SK-N-SH treated with all-trans-retinoic acid at 6 μM for 48 hours (cell line): Measurements from ENCODE around the gene CYB561.

ENCODE experiments used
- ATAC-seq: fragments of 200-7000 bp; cut with Tn5 transposase; 3 replicates; pipeline ENCODE4 v1.9.1; 2020; ENCODE audit warnings: mild to moderate bottlenecking, moderate library complexity
- ARNTL ChIP-seq: fragments of 450-650 bp; formaldehyde crosslinking; IDR thresholded peaks from 2 replicates; pipeline ENCODE4 v1.5.0; 2020; ENCODE audit warnings: low read depth, mild to moderate bottlenecking, moderate library complexity, borderline replicate concordance
- BACH2 ChIP-seq: fragments of 250-450 bp; sonication (Bioruptor Pico); IDR thresholded peaks from 2 replicates; pipeline ENCODE4 v1.9.0; 2021; ENCODE audit warnings: mild to moderate bottlenecking, borderline replicate concordance
- CSDC2 ChIP-seq: fragments of 250-450 bp; sonication (Bioruptor Pico); IDR thresholded peaks from 2 replicates; pipeline ENCODE4 v1.5.0; 2020; ENCODE audit warnings: mild to moderate bottlenecking, moderate library complexity
- ESRRG ChIP-seq: fragments of 250-450 bp; sonication (Bioruptor Pico); IDR thresholded peaks from 2 replicates; pipeline ENCODE4 v1.6.1; 2021; ENCODE audit warnings: mild to moderate bottlenecking
- GLIS3 ChIP-seq: fragments of 250-450 bp; sonication (Bioruptor Pico); IDR thresholded peaks from 2 replicates; pipeline ENCODE4 v1.5.0; 2020; ENCODE audit warnings: mild to moderate bottlenecking, moderate library complexity
- ISL1 ChIP-seq: fragments of 250-450 bp; sonication (Bioruptor Pico); IDR thresholded peaks from 2 replicates; pipeline ENCODE4 v2.1.2; 2022; ENCODE audit warnings: mild to moderate bottlenecking, moderate library complexity
- OSR1 ChIP-seq: fragments of 250-450 bp; sonication (Bioruptor Pico); IDR thresholded peaks from 2 replicates; pipeline ENCODE4 v1.8.0; 2022; ENCODE audit warnings: moderate library complexity, mild to moderate bottlenecking, inconsistent platforms
- PPARA ChIP-seq: fragments of 250-450 bp; sonication (Bioruptor Pico); IDR thresholded peaks from 2 replicates; pipeline ENCODE4 v1.5.0; 2020; ENCODE audit warnings: mild to moderate bottlenecking, borderline replicate concordance
- RARB ChIP-seq: fragments of 250-450 bp; sonication (Bioruptor Pico); IDR thresholded peaks from 2 replicates; pipeline ENCODE4 v1.8.0; 2021; ENCODE audit warnings: mild to moderate bottlenecking, moderate library complexity
- SNAI2 ChIP-seq: fragments of 250-450 bp; sonication (Bioruptor Pico); IDR thresholded peaks from 2 replicates; pipeline ENCODE4 v1.5.0; 2020; ENCODE audit warnings: mild to moderate bottlenecking, moderate library complexity
- TCF4 ChIP-seq: fragments of 250-450 bp; sonication (Bioruptor Pico); IDR thresholded peaks from 2 replicates; pipeline ENCODE4 v1.8.0; 2021; ENCODE audit warnings: mild to moderate bottlenecking, moderate library complexity, borderline replicate concordance
- TOX ChIP-seq: fragments of 250-450 bp; sonication (Bioruptor Pico); IDR thresholded peaks from 2 replicates; pipeline ENCODE4 v1.8.0; 2021; ENCODE audit warnings: mild to moderate bottlenecking, moderate library complexity, borderline replicate concordance
- ZC3H10 ChIP-seq: fragments of 250-450 bp; sonication (Bioruptor Pico); IDR thresholded peaks from 2 replicates; pipeline ENCODE4 v1.5.1; 2021; ENCODE audit warnings: mild to moderate bottlenecking, moderate library complexity
- ZFP3 ChIP-seq: fragments of 250-450 bp; sonication (Bioruptor Pico); IDR thresholded peaks from 2 replicates; pipeline ENCODE4 v1.5.0; 2020; ENCODE audit warnings: mild to moderate bottlenecking, moderate library complexity
- ZFP30 ChIP-seq: fragments of 450-650 bp; formaldehyde crosslinking; IDR thresholded peaks from 2 replicates; pipeline ENCODE4 v1.5.0; 2022; ENCODE audit warnings: mild to moderate bottlenecking, moderate library complexity
- ZNF70 ChIP-seq: fragments of 450-650 bp; formaldehyde crosslinking; IDR thresholded peaks from 2 replicates; pipeline ENCODE4 v1.5.0; 2020; ENCODE audit warnings: mild to moderate bottlenecking, moderate library complexity
- TF ChIP-seq, protein P1 (sequence below): fragments of 250-450 bp; sonication (Bioruptor Pico); IDR thresholded peaks from 2 replicates; pipeline ENCODE4 v1.5.1; 2021; ENCODE audit warnings: mild to moderate bottlenecking, moderate library complexity
- TF ChIP-seq, protein P2 (sequence below): fragments of 250-450 bp; sonication (Bioruptor Pico); IDR thresholded peaks from 2 replicates; pipeline ENCODE4 v1.8.0; 2021; ENCODE audit warnings: low read depth, mild to moderate bottlenecking, moderate library complexity, borderline replicate concordance
- TF ChIP-seq, protein P3 (sequence below): fragments of 250-450 bp; sonication (Bioruptor Pico); IDR thresholded peaks from 2 replicates; pipeline ENCODE4 v1.5.1; 2020; ENCODE audit warnings: low read depth, mild to moderate bottlenecking, moderate library complexity
- TF ChIP-seq, protein P4 (sequence below): fragments of 250-450 bp; sonication (Bioruptor Pico); IDR thresholded peaks from 2 replicates; pipeline ENCODE4 v1.8.0; 2020; ENCODE audit warnings: mild to moderate bottlenecking, moderate library complexity, borderline replicate concordance
- TF ChIP-seq, protein P5 (sequence below): fragments of 250-450 bp; sonication (Bioruptor Pico); IDR thresholded peaks from 2 replicates; pipeline ENCODE4 v1.5.0; 2020; ENCODE audit warnings: mild to moderate bottlenecking, moderate library complexity

Gene CYB561

DNA sequence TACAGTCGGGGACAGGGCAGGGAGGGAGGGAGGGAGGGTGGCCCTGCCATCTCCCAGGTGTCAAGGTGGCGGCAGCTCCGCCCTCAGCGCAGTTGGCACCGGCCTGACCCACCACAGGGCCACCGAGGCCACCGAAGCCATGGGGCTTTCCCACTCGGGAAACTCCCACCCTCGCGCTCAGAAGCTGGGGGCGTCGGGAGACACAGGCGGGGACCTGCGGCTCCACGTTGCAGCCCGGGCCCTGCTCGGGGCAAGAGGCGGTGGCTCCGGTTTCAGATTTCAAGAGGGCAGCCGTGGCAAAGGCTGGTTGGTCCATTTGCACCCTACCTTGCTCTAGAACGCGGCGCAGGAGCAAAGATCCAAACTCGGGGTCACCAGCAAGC is 544 bp downstream of the CYB561 start:
- TF ChIP-seq ISL1 (CRISPR knock-in tag) (no peak), RARB (CRISPR knock-in tag) (no peak), SNAI2 (no peak), OSR1 (no peak)
- TF ChIP-seq, protein P1, sequence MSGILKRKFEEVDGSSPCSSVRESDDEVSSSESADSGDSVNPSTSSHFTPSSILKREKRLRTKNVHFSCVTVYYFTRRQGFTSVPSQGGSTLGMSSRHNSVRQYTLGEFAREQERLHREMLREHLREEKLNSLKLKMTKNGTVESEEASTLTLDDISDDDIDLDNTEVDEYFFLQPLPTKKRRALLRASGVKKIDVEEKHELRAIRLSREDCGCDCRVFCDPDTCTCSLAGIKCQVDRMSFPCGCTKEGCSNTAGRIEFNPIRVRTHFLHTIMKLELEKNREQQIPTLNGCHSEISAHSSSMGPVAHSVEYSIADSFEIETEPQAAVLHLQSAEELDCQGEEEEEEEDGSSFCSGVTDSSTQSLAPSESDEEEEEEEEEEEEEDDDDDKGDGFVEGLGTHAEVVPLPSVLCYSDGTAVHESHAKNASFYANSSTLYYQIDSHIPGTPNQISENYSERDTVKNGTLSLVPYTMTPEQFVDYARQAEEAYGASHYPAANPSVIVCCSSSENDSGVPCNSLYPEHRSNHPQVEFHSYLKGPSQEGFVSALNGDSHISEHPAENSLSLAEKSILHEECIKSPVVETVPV (CRISPR knock-in tag) = no peak
- TF ChIP-seq, protein P2, sequence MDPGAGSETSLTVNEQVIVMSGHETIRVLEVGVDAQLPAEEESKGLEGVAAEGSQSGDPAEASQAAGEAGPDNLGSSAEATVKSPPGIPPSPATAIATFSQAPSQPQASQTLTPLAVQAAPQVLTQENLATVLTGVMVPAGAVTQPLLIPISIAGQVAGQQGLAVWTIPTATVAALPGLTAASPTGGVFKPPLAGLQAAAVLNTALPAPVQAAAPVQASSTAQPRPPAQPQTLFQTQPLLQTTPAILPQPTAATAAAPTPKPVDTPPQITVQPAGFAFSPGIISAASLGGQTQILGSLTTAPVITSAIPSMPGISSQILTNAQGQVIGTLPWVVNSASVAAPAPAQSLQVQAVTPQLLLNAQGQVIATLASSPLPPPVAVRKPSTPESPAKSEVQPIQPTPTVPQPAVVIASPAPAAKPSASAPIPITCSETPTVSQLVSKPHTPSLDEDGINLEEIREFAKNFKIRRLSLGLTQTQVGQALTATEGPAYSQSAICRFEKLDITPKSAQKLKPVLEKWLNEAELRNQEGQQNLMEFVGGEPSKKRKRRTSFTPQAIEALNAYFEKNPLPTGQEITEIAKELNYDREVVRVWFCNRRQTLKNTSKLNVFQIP (CRISPR knock-in tag) = no peak
- TF ChIP-seq, protein P3, sequence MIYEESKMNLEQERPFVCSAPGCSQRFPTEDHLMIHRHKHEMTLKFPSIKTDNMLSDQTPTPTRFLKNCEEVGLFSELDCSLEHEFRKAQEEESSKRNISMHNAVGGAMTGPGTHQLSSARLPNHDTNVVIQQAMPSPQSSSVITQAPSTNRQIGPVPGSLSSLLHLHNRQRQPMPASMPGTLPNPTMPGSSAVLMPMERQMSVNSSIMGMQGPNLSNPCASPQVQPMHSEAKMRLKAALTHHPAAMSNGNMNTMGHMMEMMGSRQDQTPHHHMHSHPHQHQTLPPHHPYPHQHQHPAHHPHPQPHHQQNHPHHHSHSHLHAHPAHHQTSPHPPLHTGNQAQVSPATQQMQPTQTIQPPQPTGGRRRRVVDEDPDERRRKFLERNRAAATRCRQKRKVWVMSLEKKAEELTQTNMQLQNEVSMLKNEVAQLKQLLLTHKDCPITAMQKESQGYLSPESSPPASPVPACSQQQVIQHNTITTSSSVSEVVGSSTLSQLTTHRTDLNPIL (CRISPR knock-in tag) = no peak
- TF ChIP-seq, all 23 proteins: peak for 0
- peak; percentile 55 for ATAC-seq

DNA sequence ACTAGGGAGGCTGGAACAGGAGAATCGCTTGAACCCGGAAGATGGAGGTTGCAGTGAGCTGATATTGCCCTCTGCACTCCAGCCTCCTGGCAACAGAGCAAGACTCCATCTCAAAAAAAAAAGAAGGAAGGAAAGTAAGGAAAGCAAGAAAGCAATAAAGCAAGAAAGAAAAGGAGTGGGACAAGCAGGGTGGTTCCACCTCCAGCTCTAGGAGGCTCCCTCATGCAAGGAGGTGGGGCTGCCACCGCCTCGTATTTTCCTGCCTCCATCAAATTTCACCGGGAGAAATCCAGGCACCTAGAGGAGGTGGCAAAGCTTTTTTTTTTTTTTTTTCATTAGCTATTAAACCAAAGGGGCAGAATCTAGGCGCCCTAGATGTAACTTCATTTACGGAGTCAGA is 1.0 kb downstream of the CYB561 start:
- ATAC-seq = no peak
- no peak for TF ChIP-seq TCF4 (CRISPR knock-in tag)
- TF ChIP-seq SNAI2 = no peak
- TF ChIP-seq ZC3H10 (CRISPR knock-in tag) = no peak

DNA sequence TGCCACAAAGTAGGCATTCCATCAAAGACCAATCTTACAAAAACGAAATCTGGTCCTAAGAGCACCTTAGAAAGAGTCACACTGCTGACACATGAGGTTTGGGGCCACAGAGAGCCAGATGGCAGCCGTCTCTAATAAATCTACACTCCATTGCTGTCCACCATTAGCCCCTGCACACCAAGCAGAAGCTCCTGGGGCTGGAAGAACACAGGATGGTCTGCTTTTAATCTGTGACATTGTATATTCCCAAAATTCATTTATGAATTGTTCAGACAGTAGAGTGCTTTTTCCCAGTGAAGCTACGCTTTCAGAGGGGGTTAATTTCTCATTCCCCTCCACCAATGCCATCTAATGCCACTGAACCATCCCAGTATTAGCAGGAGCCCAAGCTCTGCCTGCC is 1.6 kb downstream of the CYB561 start:
- TF ChIP-seq, protein P4, sequence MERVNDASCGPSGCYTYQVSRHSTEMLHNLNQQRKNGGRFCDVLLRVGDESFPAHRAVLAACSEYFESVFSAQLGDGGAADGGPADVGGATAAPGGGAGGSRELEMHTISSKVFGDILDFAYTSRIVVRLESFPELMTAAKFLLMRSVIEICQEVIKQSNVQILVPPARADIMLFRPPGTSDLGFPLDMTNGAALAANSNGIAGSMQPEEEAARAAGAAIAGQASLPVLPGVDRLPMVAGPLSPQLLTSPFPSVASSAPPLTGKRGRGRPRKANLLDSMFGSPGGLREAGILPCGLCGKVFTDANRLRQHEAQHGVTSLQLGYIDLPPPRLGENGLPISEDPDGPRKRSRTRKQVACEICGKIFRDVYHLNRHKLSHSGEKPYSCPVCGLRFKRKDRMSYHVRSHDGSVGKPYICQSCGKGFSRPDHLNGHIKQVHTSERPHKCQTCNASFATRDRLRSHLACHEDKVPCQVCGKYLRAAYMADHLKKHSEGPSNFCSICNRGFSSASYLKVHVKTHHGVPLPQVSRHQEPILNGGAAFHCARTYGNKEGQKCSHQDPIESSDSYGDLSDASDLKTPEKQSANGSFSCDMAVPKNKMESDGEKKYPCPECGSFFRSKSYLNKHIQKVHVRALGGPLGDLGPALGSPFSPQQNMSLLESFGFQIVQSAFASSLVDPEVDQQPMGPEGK (CRISPR knock-in tag) = no peak
- TF ChIP-seq ZFP30 (CRISPR knock-in tag) (no peak), GLIS3 (CRISPR knock-in tag) (no peak), ZFP3 (CRISPR knock-in tag) (no peak), SNAI2 (no peak), ZNF70 (CRISPR knock-in tag) (no peak), RARB (CRISPR knock-in tag) (no peak), PPARA (no peak), TCF4 (CRISPR knock-in tag) (no peak), TOX (no peak), OSR1 (no peak), BACH2 (no peak), ESRRG (CRISPR knock-in tag) (no peak), CSDC2 (no peak), ARNTL (CRISPR knock-in tag) (no peak), ISL1 (CRISPR knock-in tag) (no peak)
- TF ChIP-seq, protein P2 (CRISPR knock-in tag) = no peak
- TF ChIP-seq, protein P1 (CRISPR knock-in tag) = no peak
- TF ChIP-seq, protein P3 (CRISPR knock-in tag) = no peak
- TF ChIP-seq, protein P5, sequence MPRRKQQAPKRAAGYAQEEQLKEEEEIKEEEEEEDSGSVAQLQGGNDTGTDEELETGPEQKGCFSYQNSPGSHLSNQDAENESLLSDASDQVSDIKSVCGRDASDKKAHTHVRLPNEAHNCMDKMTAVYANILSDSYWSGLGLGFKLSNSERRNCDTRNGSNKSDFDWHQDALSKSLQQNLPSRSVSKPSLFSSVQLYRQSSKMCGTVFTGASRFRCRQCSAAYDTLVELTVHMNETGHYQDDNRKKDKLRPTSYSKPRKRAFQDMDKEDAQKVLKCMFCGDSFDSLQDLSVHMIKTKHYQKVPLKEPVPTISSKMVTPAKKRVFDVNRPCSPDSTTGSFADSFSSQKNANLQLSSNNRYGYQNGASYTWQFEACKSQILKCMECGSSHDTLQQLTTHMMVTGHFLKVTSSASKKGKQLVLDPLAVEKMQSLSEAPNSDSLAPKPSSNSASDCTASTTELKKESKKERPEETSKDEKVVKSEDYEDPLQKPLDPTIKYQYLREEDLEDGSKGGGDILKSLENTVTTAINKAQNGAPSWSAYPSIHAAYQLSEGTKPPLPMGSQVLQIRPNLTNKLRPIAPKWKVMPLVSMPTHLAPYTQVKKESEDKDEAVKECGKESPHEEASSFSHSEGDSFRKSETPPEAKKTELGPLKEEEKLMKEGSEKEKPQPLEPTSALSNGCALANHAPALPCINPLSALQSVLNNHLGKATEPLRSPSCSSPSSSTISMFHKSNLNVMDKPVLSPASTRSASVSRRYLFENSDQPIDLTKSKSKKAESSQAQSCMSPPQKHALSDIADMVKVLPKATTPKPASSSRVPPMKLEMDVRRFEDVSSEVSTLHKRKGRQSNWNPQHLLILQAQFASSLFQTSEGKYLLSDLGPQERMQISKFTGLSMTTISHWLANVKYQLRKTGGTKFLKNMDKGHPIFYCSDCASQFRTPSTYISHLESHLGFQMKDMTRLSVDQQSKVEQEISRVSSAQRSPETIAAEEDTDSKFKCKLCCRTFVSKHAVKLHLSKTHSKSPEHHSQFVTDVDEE (CRISPR knock-in tag) = no peak
- no peak for ATAC-seq
